Ovary (tissue), 9 donors: ENCODE results near the gene GPR89B. TPM values are rescaled to one million over a fixed set of nuclear protein-coding genes. Genes with fewer than 3 reads are reported as not detected.
"Not testable (repeated sequence)": the region's sequence is repeated elsewhere in the genome, so short reads cannot be mapped to it uniquely, and the experiment has no call there.

Source experiments
- DNase-seq, 5 donors: peaks; one replicate each; pipeline ENCODE4 v3.0.0-alpha.2; 2019 to 2020
- H3K27ac ChIP-seq, 2 donors: fragments of 200-600 bp; one replicate each; pipeline versions ENCODE4 v1.5.1 to v1.8.0; 2019 to 2022
- H3K27me3 ChIP-seq: fragments of 200-600 bp; one replicate; pipeline ENCODE4 v1.8.0; 2022
- H3K36me3 ChIP-seq: fragments of 200-600 bp; sonication (generic); one replicate; pipeline ENCODE4 v1.5.1; 2019
- H3K4me1 ChIP-seq: one replicate; pipeline ENCODE4 v1.8.1; 2013; ENCODE audit warnings: mild to moderate bottlenecking, moderate library complexity; ENCODE audit not compliant: insufficient read depth
- H3K4me3 ChIP-seq: fragments of 200-600 bp; sonication (generic); one replicate; pipeline ENCODE4 v1.5.1; 2017
- H3K9me3 ChIP-seq, 2 donors: fragments of 200-600 bp in 1 of 2; sonication (generic) in 1 of 2; one replicate each; pipeline versions ENCODE4 v1.5.1 to v1.8.1; 2013 to 2019; ENCODE audit warnings: mild to moderate bottlenecking in 1 of 2, moderate library complexity in 1 of 2
- CTCF ChIP-seq, 3 donors: fragments of 450-650 bp in 2 of 3; fragments of 200-600 bp in 1 of 3; IDR thresholded peaks; one replicate each; pipeline versions ENCODE4 v1.5.1 to v1.8.0; 2016 to 2022; ENCODE audit warnings: antibody characterized with exemption in 3 of 3, mild to moderate bottlenecking in 1 of 3
- EP300 ChIP-seq: sonication (generic); formaldehyde crosslinking; IDR thresholded peaks from one replicate; pipeline ENCODE4 v1.6.1; 2017; ENCODE audit warnings: antibody characterized with exemption
- POLR2A ChIP-seq: fragments of 450-650 bp; IDR thresholded peaks from one replicate; pipeline ENCODE4 v1.6.1; 2017; ENCODE audit warnings: antibody characterized with exemption, mild to moderate bottlenecking, moderate library complexity
- WGBS, 3 donors: extraction: QIAGEN DNeasy Blood & Tissue Kit in 1 of 3; methylation state at CpG; one replicate each; pipeline versions ENCODE4 v1.1.5 to v1.1.7; 2013 to 2017; 5-methylcytosine and 5-hydroxymethylcytosine counted together
- intact Hi-C, 4 donors: fragments of 100-400 bp; cut with DNase I; formaldehyde crosslinking; loops; one replicate each; pipeline versions ENCODE4 v1.11.0 to v1.15.1; 2022 to 2023
- polyA plus RNA-seq, 2 donors: library from polyadenylated mRNA; stranded (reverse); fragments of 200-250 nt in 1 of 2; fragments of 350-450 nt in 1 of 2; fragmentation: Illumina TruSeq in 1 of 2; extraction: RNeasy Lipid Tissue Mini Kit (QIAGEN cat#74804) in 1 of 2; gene quantifications; one replicate each; pipeline ENCODE4 v1.2.3, GENCODE V29; 2013 to 2014
- total RNA-seq, 7 donors: library from RNA; depleted of rRNA in 2 of 7; stranded (reverse); fragments of >200 nt in 2 of 7; fragmentation: NEBNext Ultra II Directional in 3 of 7; extraction: Animal tissue kit (Norgen Biotek cat#: 25700) in 3 of 7; gene quantifications; one replicate each; pipeline versions ENCODE4 v1.1.0 to v1.2.4, GENCODE V29; 2016 to 2023
- donor health status: DM: no; HTN: no; CAD: no; lungs with moderate emphysema.
- donor health status: DM: no; HTN: no; CAD: no.
- donor health status: Bipolar disorder and iron deficiency.
- donor health status: DM: yes; HTN: yes; CAD: no.
- donor health status: DM: no; HTN: no; CAD: no.
- donor health status: DM: yes; HTN: yes; CAD: no.

GPR89B gene
- total and polyA plus RNA-seq, 9 donors, result 7.5 to 17.6 (median 13.7) TPM

- Histone ChIP-seq H3K4me3 (no peak overlapping the region), H3K27ac (no peak overlapping the region), H3K9me3 (no peaks in the 10 kb centered on the region), H3K36me3 (no peaks in the 10 kb centered on the region), H3K27me3 (no peaks in the 10 kb centered on the region), H3K4me1 (no peaks in the 10 kb centered on the region)
- no peak for DNase-seq
- 65 to 88% (median 84%) methylated on average over 1 of the region's 1 CpG for WGBS, 3 donors
- intact Hi-C loops, result no loop called here
- no peak for TF ChIP-seq CTCF (IDR thresholded peaks at IDR 0.05)
- TF ChIP-seq POLR2A, result no peak
- no peak for TF ChIP-seq EP300
Measured at GRCh38 chr1:147924813-147925212, 3.4 kb upstream of the GPR89B start.

- intact Hi-C loops, result not testable (repeated sequence)
Measured at GRCh38 chr1:147927215-147927614, 1.0 kb upstream of the GPR89B start.

GRCh38 chr1:147927689-147928088, 531 bp upstream of the GPR89B start:
- H3K36me3 ChIP-seq, H3K27ac ChIP-seq, H3K4me3 ChIP-seq, H3K9me3 ChIP-seq, DNase-seq, H3K27me3 ChIP-seq, intact Hi-C loops, H3K4me1 ChIP-seq: not testable (repeated sequence)
- 97% methylated on average over 3 of the region's 10 CpGs; no CpG with 5 or more reads in 2 of the 3 donors for WGBS, 3 donors

More at GRCh38 chr1:147927215-147927614, 1.0 kb upstream of the GPR89B start:
- WGBS, 3 donors, result 87 to 89% methylated on average over 4 of the region's 6 CpGs; no CpG with 5 or more reads in 1 of the 3 donors
- H3K9me3 ChIP-seq, H3K4me1 ChIP-seq, H3K4me3 ChIP-seq, H3K27me3 ChIP-seq, DNase-seq, H3K36me3 ChIP-seq, H3K27ac ChIP-seq: not testable (repeated sequence)

- H3K36me3 ChIP-seq, H3K9me3 ChIP-seq, H3K4me3 ChIP-seq, intact Hi-C loops, H3K4me1 ChIP-seq, DNase-seq, H3K27ac ChIP-seq, H3K27me3 ChIP-seq: not testable (repeated sequence)
- WGBS, 3 donors, result 93 to 96% (median 94%) methylated on average over 2 of the region's 2 CpGs
Measured at GRCh38 chr1:147931137-147931536, 2.9 kb downstream of the GPR89B start.

- H3K9me3 ChIP-seq, DNase-seq, H3K27ac ChIP-seq, H3K27me3 ChIP-seq, intact Hi-C loops, H3K36me3 ChIP-seq, H3K4me1 ChIP-seq, H3K4me3 ChIP-seq: not testable (repeated sequence)
- WGBS, 3 donors, result 93 to 95% (median 95%) methylated on average over 3 of the region's 3 CpGs
Measured at GRCh38 chr1:147935296-147935695, 7.1 kb downstream of the GPR89B start.

- H3K27me3 ChIP-seq, H3K9me3 ChIP-seq, DNase-seq, intact Hi-C loops, H3K4me3 ChIP-seq, H3K36me3 ChIP-seq, H3K27ac ChIP-seq, H3K4me1 ChIP-seq: not testable (repeated sequence)
- WGBS, 3 donors, result 48 to 79% (median 67%) methylated on average over 2 of the region's 2 CpGs
Measured at GRCh38 chr1:147940456-147940855, 12.2 kb downstream of the GPR89B start.

- H3K27ac ChIP-seq, H3K9me3 ChIP-seq, DNase-seq, H3K27me3 ChIP-seq, H3K4me3 ChIP-seq, H3K36me3 ChIP-seq, H3K4me1 ChIP-seq, intact Hi-C loops: not testable (repeated sequence)
- no CpG with 5 or more reads among the region's 1 CpG for WGBS, 3 donors
Measured at GRCh38 chr1:147942563-147942962, 14.3 kb downstream of the GPR89B start.

GRCh38 chr1:147949517-147949916, 21.3 kb downstream of the GPR89B start:
- DNase-seq, H3K9me3 ChIP-seq, H3K4me3 ChIP-seq, H3K4me1 ChIP-seq, H3K36me3 ChIP-seq, intact Hi-C loops, H3K27ac ChIP-seq, H3K27me3 ChIP-seq: not testable (repeated sequence)
- WGBS, 3 donors, result 93 to 97% methylated on average over 5 to 33 of the region's 35 CpGs; no CpG with 5 or more reads in 1 of the 3 donors

GRCh38 chr1:147958906-147959305, 30.7 kb downstream of the GPR89B start:
- H3K4me3 ChIP-seq, H3K27me3 ChIP-seq, DNase-seq, H3K4me1 ChIP-seq, H3K9me3 ChIP-seq, H3K36me3 ChIP-seq, H3K27ac ChIP-seq, intact Hi-C loops: not testable (repeated sequence)
- WGBS, 3 donors, result 43 to 73% (median 60%) methylated on average over 1 of the region's 1 CpG

GRCh38 chr1:147959680-147960079, 31.5 kb downstream of the GPR89B start:
- 94 to 100% (median 98%) methylated on average over 2 of the region's 2 CpGs for WGBS, 3 donors

GRCh38 chr1:147964575-147964974, 36.4 kb downstream of the GPR89B start:
- H3K4me3 ChIP-seq, intact Hi-C loops, H3K27ac ChIP-seq, H3K36me3 ChIP-seq, DNase-seq, H3K27me3 ChIP-seq, H3K9me3 ChIP-seq, H3K4me1 ChIP-seq: not testable (repeated sequence)
- WGBS, 3 donors, result no CpG with 5 or more reads among the region's 1 CpG

More at GRCh38 chr1:147959680-147960079, 31.5 kb downstream of the GPR89B start:
- H3K4me3 ChIP-seq, H3K9me3 ChIP-seq, H3K4me1 ChIP-seq, intact Hi-C loops, H3K36me3 ChIP-seq, DNase-seq, H3K27me3 ChIP-seq, H3K27ac ChIP-seq: not testable (repeated sequence)
